NOMO-1 (cell line): ENCODE results near the gene GLIPR1.
A peak's percentile ranks its signal among the peaks of the same experiment; 100 is the strongest.
"Not testable (repeated sequence)": the region's sequence is repeated elsewhere in the genome, so short reads cannot be mapped to it uniquely, and the experiment has no call there.

Source experiments
- DNase-seq, 2 experiments: peaks; one replicate each; lab custom pipeline; 2025; ENCODE audit not compliant: unreplicated experiment in 2 of 2; lab: John Stamatoyannopoulos, UW

Gene GLIPR1

DNA sequence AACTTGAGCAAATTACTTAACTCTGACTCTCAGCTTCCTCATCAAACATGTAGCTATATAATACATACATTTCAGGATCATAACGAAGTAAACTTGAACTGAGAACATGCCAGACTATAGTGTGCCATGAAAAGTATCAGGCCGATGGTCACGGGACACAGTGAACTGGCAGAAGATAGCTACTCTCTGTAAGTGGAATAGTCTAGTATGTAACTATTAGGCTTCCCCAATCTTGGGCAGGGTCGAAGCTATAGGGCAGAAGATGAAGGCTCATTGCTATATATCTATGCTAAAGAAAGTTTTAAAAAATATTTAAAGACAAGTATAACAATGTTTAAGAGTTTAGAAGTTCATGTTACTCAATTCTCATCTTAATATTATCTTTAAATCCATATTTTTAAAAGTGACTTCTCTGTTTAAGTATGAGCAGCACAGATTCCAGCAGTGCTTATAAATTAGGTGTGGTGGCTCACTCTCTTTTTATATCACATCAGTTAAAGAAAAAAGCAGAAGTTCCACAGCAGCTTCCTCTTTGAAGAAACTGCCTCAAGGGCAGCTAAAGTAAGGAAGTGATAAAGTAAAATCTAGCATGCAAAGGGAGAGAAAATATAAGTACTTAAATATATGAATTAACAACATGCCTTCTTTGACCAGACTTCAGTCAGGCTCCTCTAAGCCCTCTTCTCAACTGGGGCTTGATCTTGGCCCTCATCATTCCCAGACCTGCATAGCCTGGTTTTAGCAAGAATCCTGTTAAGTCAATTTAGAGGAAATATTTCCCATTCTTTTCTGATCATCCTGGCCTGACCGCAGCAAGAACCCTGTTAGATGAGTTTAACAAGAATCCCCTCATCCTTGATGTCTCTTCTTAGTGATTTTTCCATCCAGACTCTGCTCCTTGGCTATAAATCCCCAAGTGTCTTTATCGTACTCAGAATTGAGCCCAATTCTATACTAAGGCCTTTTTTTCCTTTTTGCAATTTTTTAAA, 8.4 kb upstream of the GLIPR1 start:
- DNase-seq = peak; percentile 70 to 97

DNA sequence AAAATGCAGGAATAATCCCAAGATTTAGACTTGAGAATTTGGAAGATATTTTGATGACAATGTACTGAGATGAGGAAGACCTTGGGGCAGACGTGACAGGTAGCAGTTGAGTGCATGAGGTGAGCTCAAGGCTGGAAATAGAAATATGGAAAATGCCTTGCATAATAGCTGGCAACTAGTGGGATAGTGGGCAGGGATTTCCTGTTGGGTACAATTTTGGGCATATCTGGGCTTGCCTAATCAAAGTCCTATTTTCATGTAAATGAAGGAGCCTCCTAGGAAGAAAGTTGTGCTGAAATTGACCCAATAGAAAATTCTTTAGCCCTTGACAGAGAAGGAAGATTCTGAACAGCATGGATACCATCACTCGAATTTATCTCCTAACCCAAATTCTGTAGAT, 6.4 kb upstream of the GLIPR1 start:
- no peak for DNase-seq

DNA sequence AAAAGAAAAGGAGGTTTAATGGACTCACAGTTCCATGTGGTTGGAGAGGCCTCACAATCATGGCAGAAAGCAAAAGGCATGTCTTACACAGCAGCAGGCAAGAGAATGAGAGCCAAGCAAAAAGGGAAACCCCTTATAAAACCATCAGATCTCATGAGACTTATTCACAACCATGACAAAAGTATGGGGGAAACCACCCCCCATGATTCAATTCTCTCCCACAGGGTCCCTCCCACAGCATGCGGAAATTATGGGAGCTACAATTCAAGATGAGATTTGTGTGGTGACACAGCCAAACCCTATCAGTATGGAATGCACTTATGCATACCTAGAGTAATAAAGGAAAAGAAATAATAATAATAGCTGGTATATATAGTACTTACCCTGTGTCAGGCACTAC, 4.5 kb upstream of the GLIPR1 start:
- no peak for DNase-seq

DNA sequence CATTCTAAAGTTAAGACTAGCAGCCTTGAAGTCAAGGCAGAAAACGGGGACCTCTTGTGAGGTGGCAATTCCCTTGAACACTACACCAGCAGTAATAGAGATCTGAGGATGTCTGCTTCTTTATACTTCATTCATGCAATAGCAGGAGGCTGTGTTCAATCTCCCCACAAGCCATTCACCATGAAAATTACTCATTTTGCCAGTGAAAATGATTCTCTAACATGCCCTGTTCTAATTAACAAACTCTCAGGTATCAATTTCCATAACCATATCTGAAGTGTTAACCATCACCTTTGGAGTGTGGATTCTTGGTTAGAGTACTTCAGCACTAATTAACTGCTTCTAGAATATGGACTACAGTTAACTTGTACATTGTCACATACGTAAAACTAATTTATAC, 3.4 kb upstream of the GLIPR1 start:
- DNase-seq = no peak

DNA sequence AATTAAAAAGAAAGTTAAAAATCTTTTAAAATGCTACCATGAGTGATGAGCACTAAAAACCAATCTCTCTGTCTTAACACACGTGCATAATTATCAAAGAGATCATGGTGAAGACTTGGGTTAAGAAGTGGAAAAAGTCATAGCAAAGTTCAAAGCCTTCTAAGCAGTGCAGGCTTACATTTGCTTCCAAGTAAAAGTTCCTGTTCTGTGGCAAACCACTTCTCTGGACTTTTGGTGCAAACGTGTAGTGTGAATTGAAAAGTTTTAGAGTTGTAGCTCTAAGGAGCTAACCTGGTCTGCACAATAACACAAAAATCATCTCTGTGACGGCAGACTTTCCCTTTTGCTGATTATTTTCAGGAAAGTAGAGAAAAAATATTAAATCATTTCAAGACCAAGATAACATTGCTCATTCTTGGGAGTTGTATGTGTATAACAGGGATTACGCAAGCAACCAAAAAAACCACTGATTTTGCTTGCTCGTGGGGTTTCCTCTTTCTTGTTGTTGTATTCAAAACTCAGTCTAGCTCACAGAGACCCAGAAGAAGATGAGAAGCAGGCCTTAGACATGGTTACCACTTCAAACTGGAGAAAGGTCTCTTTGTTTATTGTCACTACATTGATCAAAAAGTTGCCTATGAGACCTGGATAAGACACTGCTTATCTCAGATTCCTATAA, 2.3 kb upstream of the GLIPR1 start:
- DNase-seq = peak; percentile 77 to 96

DNA sequence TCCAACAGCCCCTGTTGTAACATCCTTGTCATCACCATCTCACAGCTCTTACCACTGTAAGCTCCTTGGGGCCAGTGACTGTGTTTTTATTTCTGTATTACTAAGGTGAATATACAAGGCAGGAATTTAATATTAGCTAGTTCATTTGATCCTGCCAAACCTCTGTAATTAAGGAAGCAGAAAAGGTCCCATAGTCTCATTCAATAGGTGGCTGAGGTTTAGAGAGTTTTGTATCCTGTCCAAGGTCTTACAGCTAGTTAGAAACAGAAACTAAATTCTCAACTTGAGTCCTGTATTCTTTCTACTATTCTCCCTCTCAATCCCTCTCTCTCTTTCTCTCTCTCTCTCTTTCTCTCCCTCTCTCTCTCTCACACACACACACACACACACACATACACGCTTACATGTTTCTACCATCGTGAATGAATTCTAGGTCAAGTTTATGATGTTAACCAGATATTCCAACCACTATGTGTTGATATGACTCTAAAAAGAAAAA, 543 bp upstream of the GLIPR1 start:
- peak in 1 of 2 experiments; percentile 44 for DNase-seq

DNA sequence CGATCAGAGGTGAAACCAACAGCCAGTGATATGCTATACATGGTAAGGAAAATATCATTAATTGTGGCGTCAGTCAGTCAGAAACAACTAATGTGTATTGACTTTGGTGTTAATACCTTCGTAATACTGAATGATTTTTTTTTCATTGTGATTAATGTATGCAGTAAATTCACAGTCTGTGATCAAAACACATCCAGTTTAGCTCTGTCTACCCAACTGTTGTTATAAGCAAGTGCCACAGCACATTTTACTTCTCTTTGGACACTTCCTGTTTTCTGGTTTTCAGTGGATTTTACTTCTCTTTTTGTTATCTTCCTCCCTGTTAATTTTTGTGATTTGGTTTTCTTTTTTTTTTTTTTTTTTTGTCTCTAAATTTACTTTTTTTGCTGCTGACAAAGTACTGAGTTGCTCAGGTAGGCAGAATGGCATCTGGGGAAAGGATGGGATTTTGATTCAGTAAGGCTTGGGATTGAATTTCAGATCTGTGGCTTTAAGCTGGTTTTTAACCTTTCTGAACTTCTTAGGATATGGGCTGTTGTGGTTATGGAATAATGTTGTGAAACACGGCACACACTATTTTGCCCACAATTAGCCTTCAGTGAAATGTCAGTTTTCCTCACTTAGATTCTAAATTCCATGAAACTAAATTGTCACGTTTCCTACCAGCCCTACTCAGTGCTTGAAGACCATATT, 604 bp downstream of the GLIPR1 start:
- DNase-seq = peak; percentile 36 to 86

DNA sequence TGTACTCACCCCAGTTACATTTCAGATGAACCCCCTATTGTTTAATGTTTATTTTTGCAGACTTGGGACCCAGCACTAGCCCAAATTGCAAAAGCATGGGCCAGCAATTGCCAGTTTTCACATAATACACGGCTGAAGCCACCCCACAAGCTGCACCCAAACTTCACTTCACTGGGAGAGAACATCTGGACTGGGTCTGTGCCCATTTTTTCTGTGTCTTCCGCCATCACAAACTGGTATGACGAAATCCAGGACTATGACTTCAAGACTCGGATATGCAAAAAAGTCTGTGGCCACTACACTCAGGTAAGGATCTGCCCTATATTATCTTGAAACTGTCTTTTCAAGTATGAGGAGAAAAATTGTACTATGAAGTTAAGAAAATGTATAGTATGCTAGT, 1.2 kb downstream of the GLIPR1 start:
- peak in 1 of 2 experiments; percentile 40 for DNase-seq

DNA sequence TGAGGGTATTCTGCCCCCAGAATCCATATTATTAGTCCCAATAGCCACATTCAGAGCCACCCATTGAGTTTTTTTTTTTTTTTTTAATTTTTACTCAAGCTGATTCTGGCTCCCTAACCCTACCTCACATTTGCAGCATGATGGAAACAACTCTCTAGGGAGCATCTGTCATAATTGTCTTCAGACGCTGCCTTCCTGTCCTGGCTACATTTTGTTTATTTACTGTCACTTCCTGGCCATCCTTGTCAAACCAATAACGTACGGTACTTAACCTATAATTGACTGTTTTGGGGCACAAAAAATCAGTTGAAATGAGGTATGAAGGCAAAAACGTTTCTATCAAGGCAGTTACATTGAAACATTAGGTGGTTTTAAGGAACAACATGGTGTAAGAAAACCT, 2.1 kb downstream of the GLIPR1 start:
- DNase-seq = no peak

DNA sequence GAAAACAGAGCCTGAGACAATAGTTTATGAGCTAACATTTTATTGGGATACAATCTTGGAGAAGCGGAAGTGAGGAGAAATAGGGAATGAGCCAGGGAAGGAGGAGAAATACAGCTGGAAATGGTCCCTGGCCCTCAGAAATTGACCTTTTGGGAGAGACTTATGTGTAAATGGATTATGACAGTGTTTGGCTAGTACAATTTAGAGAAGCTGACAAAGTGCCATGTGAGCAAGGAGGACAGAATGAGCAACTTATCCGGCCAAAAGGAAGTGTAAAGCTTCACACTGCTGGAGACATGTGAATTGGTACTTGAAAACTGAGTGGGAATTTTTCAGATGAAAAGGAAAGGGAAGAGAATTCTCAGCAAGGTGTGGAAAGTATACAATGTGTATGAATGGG, 2.9 kb downstream of the GLIPR1 start:
- DNase-seq = no peak

DNA sequence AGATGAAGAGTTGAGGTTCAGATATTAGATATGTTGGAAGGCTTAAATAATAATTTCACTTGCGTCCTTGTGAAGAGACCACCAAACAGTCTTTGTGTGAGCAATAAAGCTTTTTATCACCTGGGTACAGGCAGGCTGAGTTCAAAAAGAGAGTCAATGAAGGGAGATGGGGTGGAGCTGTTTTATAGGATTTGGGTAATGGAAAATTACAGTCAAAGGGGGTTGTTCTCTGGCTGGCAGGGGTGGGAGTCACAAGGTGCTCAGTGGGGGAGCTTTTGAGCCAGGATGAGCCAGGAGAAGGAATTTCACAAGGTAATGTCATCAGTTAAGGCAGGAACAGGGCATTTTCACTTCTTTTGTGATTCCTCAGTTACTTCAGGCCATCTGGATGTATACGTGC, 3.9 kb downstream of the GLIPR1 start:
- DNase-seq = not testable (repeated sequence)

DNA sequence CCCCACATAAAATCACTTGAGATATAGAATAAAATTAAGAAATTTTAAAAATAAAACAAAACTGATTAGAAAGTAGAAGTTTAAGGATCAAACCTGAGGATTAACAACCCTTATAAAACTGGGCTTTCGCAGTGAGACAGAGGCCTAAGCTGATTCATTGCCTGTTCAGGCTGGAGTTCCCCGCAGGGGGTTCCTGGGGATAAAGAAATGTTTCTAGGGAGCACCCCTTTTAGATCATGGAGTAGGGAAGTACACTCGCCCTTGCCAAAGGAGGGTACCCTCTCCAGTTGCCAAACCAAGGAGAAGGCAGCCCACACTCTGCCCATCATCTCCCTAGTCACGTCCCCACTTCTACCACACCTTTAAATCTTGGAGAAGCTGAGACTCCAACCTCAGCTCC, 6.8 kb downstream of the GLIPR1 start:
- DNase-seq = no peak

DNA sequence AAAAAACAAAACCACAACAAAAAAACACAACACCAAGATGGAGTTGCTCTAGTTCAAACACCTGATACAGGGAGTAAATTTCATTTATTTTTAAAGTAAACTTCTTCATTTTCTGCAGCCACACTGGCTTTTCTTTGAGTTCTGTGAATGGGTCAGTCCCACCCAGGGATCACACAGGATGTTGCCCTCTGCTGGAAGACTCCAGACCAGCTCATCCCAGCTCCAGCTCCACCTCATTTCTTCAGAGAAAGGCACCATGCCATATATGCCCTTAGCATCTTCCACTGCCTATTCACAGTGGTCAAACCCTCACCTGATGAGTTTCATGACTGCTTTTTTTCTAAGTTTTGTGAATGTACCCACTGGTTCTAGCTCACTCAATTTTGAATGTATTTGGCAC, 8.0 kb downstream of the GLIPR1 start:
- peak in 1 of 2 experiments; percentile 23 for DNase-seq

DNA sequence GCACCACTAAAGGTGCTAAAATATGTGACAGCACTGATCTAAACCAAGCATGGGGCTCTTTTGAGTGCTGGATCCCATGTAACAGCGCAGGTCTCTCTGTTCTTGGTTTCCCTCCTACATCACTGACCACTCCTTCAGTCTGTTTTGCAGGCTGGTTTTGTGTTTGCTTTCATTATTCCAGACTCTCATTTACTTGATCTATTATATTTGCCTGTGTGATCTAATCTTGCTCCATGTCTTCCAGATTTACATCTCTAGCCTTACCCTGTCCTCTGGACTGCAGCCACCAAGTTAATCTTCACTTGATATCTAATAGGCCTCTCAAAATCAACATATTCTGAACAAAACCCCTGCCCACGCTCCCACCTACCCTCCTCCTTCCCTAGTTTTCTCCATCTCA, 8.6 kb downstream of the GLIPR1 start:
- no peak for DNase-seq

DNA sequence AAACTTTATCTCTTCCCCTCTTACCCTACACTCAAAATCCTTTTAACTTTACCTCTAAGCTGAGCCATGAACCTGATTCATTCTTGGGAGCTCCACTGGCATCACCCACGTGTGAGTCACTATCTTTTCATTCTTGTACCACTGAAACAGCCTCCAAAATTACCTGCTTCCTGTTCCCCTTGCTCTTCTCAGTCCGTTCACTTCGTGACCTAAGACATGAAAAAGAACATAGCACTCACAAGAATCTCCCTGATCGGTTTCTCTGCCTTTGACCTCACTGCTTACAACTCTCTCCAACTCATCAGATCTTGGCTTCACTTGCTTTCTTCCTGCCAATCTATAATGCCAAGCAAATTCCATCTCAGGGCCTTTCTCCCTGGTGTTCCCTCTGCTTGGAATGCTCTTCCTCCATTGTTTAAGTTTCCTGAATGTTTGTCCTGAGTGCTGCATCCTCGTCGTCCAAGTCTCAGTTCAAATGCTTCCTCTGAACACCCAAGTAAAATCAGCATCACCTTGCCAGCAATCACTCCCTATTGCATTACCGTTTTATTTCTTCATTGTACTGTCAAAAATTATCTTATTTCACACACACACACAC, 9.2 kb downstream of the GLIPR1 start:
- peak in 1 of 2 experiments; percentile 37 for DNase-seq

DNA sequence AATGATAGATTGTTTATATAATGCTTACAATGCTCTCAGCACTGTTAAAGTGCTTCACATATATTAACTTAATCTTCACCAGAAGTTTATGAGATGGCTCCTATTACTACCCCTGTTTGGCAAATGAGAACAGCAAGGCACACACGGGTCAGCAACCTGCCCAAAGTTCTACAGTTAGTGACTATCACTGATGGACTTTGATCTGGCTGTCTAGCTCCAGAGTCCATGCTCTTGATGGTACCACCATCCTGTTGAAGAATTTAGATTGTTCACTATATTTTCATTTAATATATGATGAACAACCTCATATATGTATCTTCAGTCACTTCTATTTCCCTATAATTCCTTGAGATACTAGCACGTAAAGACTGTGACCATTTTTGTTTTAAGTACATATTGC, 10.6 kb downstream of the GLIPR1 start:
- no peak for DNase-seq

DNA sequence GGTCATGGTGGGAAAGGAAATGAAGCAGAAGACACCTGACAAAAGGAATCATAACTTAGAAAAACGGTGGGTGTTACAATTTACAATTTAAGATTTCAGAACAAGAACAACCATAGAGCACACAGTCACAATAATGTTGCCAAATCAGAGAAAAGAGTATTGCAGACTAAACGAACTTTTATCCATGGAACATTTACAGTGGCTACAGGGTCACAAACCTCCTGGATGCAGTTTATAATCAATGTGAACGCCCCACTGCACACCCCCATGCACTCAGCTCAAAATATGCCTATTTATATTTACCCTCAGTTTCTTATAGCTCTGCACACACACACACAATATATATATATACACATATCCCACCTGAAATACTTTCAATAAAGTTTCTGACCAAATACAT, 22.9 kb downstream of the GLIPR1 start:
- DNase-seq = no peak

DNA sequence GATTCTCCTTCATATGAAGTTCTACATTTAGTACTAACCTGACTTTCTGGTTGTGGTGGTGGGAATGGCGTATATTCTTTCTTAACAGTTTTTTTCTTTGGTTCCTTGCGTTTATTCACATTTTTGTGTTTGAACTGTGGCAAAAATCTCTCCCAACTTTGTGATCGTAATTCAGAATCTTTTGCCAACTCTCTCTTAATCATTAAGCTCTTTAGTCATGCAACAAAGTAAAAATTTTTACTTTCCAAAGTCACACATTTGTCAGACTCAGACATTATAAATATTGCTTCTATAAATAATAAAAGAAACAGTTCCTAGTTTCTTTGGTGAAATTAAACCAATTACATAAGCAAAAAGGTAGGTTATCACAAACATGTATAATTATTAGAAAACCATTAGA, 23.3 kb downstream of the GLIPR1 start:
- DNase-seq = no peak

DNA sequence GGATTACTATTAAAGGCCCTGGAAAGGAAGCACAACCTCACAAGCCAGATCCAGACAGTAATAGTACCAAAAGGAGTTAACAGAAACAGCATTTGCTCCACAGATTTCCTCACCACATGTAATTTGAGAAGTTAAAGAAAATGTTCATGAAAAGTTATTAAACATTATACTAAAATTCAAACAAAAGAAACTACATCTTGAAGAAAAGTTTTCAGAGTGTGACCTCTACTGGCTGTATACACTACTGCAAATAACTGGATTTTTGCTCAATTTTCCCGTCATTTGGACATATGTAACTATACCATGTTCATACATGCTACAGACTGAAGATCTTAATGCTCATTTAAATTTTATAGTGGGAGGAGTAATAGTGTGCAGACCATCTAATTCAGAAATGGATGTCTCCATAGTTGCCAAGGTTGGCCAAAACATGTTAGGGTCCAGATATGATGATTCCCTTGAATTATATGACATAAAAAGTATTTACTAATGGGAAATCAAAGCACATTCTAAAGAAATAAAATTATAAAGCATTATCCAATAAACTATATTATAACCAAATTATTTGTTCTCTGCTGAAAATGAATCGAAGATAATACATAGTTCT, 25.3 kb downstream of the GLIPR1 start:
- DNase-seq = peak in 1 of 2 experiments; percentile 48

DNA sequence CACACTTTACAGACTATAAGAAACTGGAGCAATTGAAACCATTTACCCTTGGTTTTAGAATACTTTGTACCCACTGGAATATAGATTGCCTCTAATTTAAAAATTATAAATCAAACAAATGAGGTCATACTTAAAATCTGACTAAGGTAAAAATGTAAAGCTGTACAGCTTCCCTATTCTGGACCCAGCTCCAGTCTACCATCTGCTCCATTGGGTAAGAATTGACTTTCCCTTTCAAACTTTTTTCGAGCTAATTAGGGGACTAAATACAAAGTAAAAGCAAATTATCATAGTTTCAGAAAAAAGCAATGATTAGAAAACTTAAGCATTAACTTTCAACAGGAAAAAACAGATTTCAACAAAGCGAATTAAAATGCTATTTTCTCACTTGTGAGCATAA, 26.5 kb downstream of the GLIPR1 start:
- DNase-seq = no peak
